ENCODE results near the gene AMIGO2.

- no peak for TF ChIP-seq POLR2AphosphoS5 (IDR thresholded peaks at IDR 0.05)
- no peak for TF ChIP-seq POLR2A (IDR thresholded peaks at IDR 0.05)
- TF ChIP-seq CTCF (IDR thresholded peaks at IDR 0.05), result no peak
Observed at GRCh38 chr12:47121146-47121545, 41.4 kb upstream of the AMIGO2 start.

All from suprapubic skin (tissue), 4 donors.